ENCODE data around the gene SETD4. TPM values are rescaled to one million over a fixed set of nuclear protein-coding genes. Genes with fewer than 3 reads are reported as not detected.

SETD4 gene
- total RNA-seq, 1 experiment from 2014 or later: 22.7 TPM

- Histone ChIP-seq H3K4me2 (ENCODE audit: low read length) (no peak within 1 kb of the TSS), H3K4me3 (replicated peaks in 1 of 2; ENCODE audit: low read depth in 1 of 2, low read length in 2 of 2) (no peak within 1 kb of the TSS), H3K4me1 (ENCODE audit: control insufficient read depth in 1 of 2, insufficient read depth in 2 of 2, low read length in 2 of 2) (peaks cover 3 to 6% of the 10 kb centered on the region in 2 experiments; a peak in 3 of 4 replicates), H3K9me2 (ENCODE audit: insufficient read depth) (no peaks in the 10 kb centered on the region), H3K9me3 (ENCODE audit: control insufficient read depth in 1 of 2, insufficient read depth in 1 of 2, low read depth in 1 of 2, low read length in 2 of 2) (peaks cover 5 to 6% of the 10 kb centered on the region in 2 experiments; a peak in 2 of 4 replicates), H3K36me3 (ENCODE audit: control insufficient read depth in 1 of 2, insufficient read depth in 2 of 2, low read length in 2 of 2) (no peaks in the 10 kb centered on the region), H3K79me2 (ENCODE audit: insufficient read depth, low read length) (no peaks in the 10 kb centered on the region), H3K27me3 (ENCODE audit: insufficient read depth, low read length) (no peaks in the 10 kb centered on the region), H4K20me1 (ENCODE audit: insufficient read depth) (no peaks in the 10 kb centered on the region), H3K9ac (ENCODE audit: low read length) (no peak within 1 kb of the TSS), H2AFZ (ENCODE audit: low read depth, low read length, poor library complexity, severe bottlenecking) (no peak within 1 kb of the TSS), H3K27ac (ENCODE audit: low read depth, low read length) (no peak within 1 kb of the TSS)
- no TSS peak for BruUV-seq (replicated peaks)
- ATAC-seq (no peak), DNase-seq (ENCODE audit: low read depth, low spot score) (no peak)
- ChIA-PET CTCF (no interaction called here), POLR2A (no interaction called here), RAD21 (ENCODE audit: low non-redundant PET in 1 of 2, low total read pairs in 2 of 2, uncharacterized antibody in 2 of 2, unreplicated experiment in 2 of 2) (no interaction called here)
- no peak for TF ChIP-seq CBX3 (IDR thresholded peaks at IDR 0.05; ENCODE audit: low read depth)
- TF ChIP-seq FOSL1 (IDR thresholded peaks at IDR 0.05; ENCODE audit: low read depth): no peak
- TF ChIP-seq EGR1 (IDR thresholded peaks at IDR 0.05; ENCODE audit: low read depth): no peak
- no peak for TF ChIP-seq ATF3 (IDR thresholded peaks at IDR 0.05)
- TF ChIP-seq MAX (IDR thresholded peaks at IDR 0.05): no peak
- no peak for TF ChIP-seq YY1 (IDR thresholded peaks at IDR 0.05; ENCODE audit: extremely low read depth, insufficient replicate concordance, low read depth, low read length)
- no peak for TF ChIP-seq ZNF274 (IDR thresholded peaks at IDR 0.05; ENCODE audit: low read depth, low read length)
- no peak for TF ChIP-seq SIN3A (IDR thresholded peaks at IDR 0.05; ENCODE audit: low read depth)
- no peak for TF ChIP-seq POLR2AphosphoS5 (IDR thresholded peaks at IDR 0.05; ENCODE audit: low read depth, low read length)
- no peak for TF ChIP-seq POLR2A (IDR thresholded peaks at IDR 0.05; ENCODE audit: borderline replicate concordance, extremely low read depth, insufficient read depth, insufficient read length)
- TF ChIP-seq JUND (IDR thresholded peaks at IDR 0.05): no peak
- intact Hi-C loops (cut with micrococcal nuclease): no loop called here
These were observed 9.6 kb upstream of the SETD4 start, which contains the start of gene CBR1 for GRCh38 chr21:36069713-36070583. TSS of gene CBR1 (plus strand) at chr21:36070024. CDS start at chr21:36070116, 92 bp downstream.
